PC-9 (cell line): Measurements from ENCODE around the gene OTULINL.

Experiments
- CTCF ChIP-seq: fragments of 200-600 bp; sonication (generic); conservative IDR thresholded peaks from 2 replicates; pipeline ENCODE4 v1.6.1; 2017; ENCODE audit warnings: mixed run types, antibody characterized with exemption, mild to moderate bottlenecking, moderate library complexity
- EZH2 ChIP-seq: fragments of 200-600 bp; sonication (generic); IDR thresholded peaks from 2 replicates; pipeline ENCODE4 v1.8.0; 2017; ENCODE audit warnings: antibody characterized with exemption, low read depth

- no peak for TF ChIP-seq CTCF
- TF ChIP-seq EZH2 = no peak
Measured at GRCh38 chr5:14579246-14579645, 2.3 kb upstream of the OTULINL start.
